Adrenal gland (tissue), 5 donors: ENCODE data around the gene C17orf50.

ENCODE experiments used
- POLR2A ChIP-seq, 2 donors: fragments of 450-650 bp; IDR thresholded peaks; one replicate each; pipeline ENCODE4 v1.6.1; 2017; ENCODE audit warnings: antibody characterized with exemption in 2 of 2, mild to moderate bottlenecking in 2 of 2, moderate library complexity in 1 of 2
- TF ChIP-seq, protein P1 (sequence below), 6 experiments: fragments of 450-650 bp in 4 of 6; fragments of 200-600 bp in 2 of 6; sonication (generic) in 1 of 6; IDR thresholded peaks; 1 replicate in 5 of 6; 2 replicates in 1 of 6; pipeline versions ENCODE4 v1.5.1 to v1.8.0; 2016 to 2021; ENCODE audit warnings: antibody characterized with exemption in 6 of 6, mild to moderate bottlenecking in 2 of 6, moderate library complexity in 1 of 6
- donor health status: DM: no; HTN: no; CAD: no.

DNA sequence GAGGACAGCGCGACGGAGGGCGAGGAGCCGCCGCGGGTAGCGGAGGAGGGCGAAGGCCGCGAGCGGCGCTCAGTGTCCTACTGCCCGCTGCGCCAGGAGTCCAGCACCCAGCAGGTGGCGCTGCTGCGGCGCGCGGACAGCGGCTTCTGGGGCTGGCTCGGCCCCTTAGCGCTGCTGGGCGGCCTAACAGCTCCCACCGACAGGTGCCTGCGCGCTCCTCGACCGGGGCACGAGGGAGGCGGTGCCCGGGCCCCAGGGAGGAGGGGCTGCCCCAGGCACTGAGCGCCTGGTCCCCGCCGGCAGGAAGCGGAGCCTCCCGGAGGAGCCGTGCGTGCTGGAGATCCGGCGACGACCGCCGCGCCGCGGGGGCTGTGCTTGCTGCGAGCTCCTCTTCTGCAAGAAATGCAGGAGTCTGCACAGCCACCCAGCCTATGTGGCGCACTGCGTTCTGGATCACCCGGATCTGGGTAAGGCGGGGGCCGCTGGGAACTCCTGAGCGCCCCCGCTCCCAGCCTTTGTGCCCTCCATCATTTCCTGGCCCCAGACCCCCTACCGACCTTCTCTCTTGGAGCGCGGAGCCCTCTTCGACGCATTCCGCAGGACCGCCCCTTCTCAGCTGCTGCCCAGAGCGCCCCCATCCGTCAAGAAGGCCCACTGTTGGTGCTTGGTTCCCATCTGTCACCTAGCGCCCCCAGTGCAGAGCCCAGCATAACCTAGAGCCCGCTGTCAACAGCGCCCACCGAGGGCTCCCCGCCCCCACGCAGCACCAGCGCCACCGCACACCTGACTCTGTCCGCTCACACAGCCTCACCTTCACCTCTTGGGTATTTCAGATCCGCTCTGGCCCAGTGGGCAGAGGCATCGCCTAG, 3.7 kb downstream of the C17orf50 start:
- no peak for TF ChIP-seq POLR2A (IDR thresholded peaks at IDR 0.05)
- TF ChIP-seq, protein P1, sequence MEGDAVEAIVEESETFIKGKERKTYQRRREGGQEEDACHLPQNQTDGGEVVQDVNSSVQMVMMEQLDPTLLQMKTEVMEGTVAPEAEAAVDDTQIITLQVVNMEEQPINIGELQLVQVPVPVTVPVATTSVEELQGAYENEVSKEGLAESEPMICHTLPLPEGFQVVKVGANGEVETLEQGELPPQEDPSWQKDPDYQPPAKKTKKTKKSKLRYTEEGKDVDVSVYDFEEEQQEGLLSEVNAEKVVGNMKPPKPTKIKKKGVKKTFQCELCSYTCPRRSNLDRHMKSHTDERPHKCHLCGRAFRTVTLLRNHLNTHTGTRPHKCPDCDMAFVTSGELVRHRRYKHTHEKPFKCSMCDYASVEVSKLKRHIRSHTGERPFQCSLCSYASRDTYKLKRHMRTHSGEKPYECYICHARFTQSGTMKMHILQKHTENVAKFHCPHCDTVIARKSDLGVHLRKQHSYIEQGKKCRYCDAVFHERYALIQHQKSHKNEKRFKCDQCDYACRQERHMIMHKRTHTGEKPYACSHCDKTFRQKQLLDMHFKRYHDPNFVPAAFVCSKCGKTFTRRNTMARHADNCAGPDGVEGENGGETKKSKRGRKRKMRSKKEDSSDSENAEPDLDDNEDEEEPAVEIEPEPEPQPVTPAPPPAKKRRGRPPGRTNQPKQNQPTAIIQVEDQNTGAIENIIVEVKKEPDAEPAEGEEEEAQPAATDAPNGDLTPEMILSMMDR (IDR thresholded peaks at IDR 0.05), result peak; percentile 74 to 99 (median 91)
